SK-N-SH (cell line): ENCODE measurements around the gene CPEB4.

Experiments used
- POLR2AphosphoS5 ChIP-seq: IDR thresholded peaks from 2 replicates; pipeline ENCODE4 v1.6.1; 2012; ENCODE audit warnings: low read depth, low read length
- USF1 ChIP-seq: IDR thresholded peaks from 2 replicates; pipeline ENCODE4 v1.4.0; 2012; ENCODE audit warnings: low read depth, borderline replicate concordance
- TF ChIP-seq, protein P1 (sequence below): fragments of 200-600 bp; sonication (generic); IDR thresholded peaks from 2 replicates; pipeline ENCODE4 v1.6.1; 2017; ENCODE audit warnings: antibody characterized with exemption, mild to moderate bottlenecking, moderate library complexity

DNA sequence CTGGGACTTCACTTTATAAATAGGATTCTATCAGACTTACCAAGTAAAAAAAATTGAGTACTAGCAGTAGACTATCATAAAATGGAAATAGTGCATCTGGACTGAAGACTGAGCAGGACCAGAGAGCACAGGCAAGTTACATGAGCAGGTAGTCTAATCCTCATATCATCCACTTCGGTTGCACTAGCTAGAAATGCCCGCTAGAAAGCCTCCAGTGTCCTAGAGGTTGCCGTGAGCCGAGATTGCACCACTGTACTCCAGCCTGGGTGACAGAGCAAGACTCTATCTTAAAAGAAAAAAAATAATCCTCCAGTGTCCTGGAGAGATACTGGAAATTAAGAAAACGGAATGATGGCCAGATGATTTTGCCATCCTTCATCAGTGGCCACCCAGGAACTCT lies 120.8 kb downstream of the CPEB4 start:
- TF ChIP-seq, protein P1, sequence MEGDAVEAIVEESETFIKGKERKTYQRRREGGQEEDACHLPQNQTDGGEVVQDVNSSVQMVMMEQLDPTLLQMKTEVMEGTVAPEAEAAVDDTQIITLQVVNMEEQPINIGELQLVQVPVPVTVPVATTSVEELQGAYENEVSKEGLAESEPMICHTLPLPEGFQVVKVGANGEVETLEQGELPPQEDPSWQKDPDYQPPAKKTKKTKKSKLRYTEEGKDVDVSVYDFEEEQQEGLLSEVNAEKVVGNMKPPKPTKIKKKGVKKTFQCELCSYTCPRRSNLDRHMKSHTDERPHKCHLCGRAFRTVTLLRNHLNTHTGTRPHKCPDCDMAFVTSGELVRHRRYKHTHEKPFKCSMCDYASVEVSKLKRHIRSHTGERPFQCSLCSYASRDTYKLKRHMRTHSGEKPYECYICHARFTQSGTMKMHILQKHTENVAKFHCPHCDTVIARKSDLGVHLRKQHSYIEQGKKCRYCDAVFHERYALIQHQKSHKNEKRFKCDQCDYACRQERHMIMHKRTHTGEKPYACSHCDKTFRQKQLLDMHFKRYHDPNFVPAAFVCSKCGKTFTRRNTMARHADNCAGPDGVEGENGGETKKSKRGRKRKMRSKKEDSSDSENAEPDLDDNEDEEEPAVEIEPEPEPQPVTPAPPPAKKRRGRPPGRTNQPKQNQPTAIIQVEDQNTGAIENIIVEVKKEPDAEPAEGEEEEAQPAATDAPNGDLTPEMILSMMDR: no peak
- TF ChIP-seq USF1: no peak
- no peak for TF ChIP-seq POLR2AphosphoS5
